HepG2 (cell line): Measurements from ENCODE around the gene SELENOI. TPM values are rescaled to one million over a fixed set of nuclear protein-coding genes. Genes with fewer than 3 reads are reported as not detected.

Experiments
- ATF3 ChIP-seq: sonication (generic); formaldehyde crosslinking; IDR thresholded peaks from 2 replicates; pipeline ENCODE4 v1.4.0; 2020; ENCODE audit warnings: missing genetic modification reagents
- CBX1 ChIP-seq: IDR thresholded peaks from one replicate; pipeline ENCODE4 v1.6.1; 2016; ENCODE audit warnings: antibody characterized with exemption, low read depth
- CCDC6 ChIP-seq: sonication (generic); formaldehyde crosslinking; IDR thresholded peaks from 2 replicates; pipeline ENCODE4 v1.8.1; 2022; ENCODE audit warnings: mild to moderate bottlenecking, missing genetic modification reagents, moderate library complexity
- ELF1 ChIP-seq: sonication (generic); formaldehyde crosslinking; IDR thresholded peaks from 2 replicates; pipeline ENCODE4 v1.4.0; 2020; ENCODE audit warnings: missing genetic modification reagents
- ERF ChIP-seq: IDR thresholded peaks from 2 replicates; pipeline ENCODE4 v1.6.1; 2018; ENCODE audit warnings: missing biosample characterization, missing genetic modification reagents
- GATAD1 ChIP-seq: IDR thresholded peaks from 2 replicates; pipeline ENCODE4 v1.6.1; 2016; ENCODE audit warnings: missing genetic modification reagents, missing compliant biosample characterization
- KIAA2018 ChIP-seq: sonication (generic); formaldehyde crosslinking; IDR thresholded peaks from 2 replicates; pipeline ENCODE4 v1.5.0; 2020; ENCODE audit warnings: mild to moderate bottlenecking, missing genetic modification reagents, borderline replicate concordance
- MED8 ChIP-seq: sonication (generic); formaldehyde crosslinking; IDR thresholded peaks from 2 replicates; pipeline ENCODE4 v1.8.1; 2023; ENCODE audit warnings: mild to moderate bottlenecking, missing genetic modification reagents; ENCODE audit not compliant: insufficient replicate concordance
- MTA1 ChIP-seq: sonication (generic); formaldehyde crosslinking; IDR thresholded peaks from 2 replicates; pipeline ENCODE4 v1.4.0; 2020; ENCODE audit warnings: missing genetic modification reagents, mild to moderate bottlenecking, borderline replicate concordance
- PAWR ChIP-seq: sonication (generic); formaldehyde crosslinking; IDR thresholded peaks from 2 replicates; pipeline ENCODE4 v1.4.0; 2020; ENCODE audit warnings: missing genetic modification reagents, mild to moderate bottlenecking, borderline replicate concordance
- PAX8 ChIP-seq: sonication (generic); formaldehyde crosslinking; IDR thresholded peaks from 2 replicates; pipeline ENCODE4 v1.8.0; 2022; ENCODE audit warnings: mild to moderate bottlenecking, missing genetic modification reagents, borderline replicate concordance
- PLRG1 ChIP-seq: fragments of 450-650 bp; conservative IDR thresholded peaks from 2 replicates; pipeline ENCODE4 v1.6.1; 2016
- SPEN ChIP-seq: sonication (generic); formaldehyde crosslinking; IDR thresholded peaks from 2 replicates; pipeline ENCODE4 v1.5.1; 2020; ENCODE audit warnings: low read depth, mild to moderate bottlenecking, missing genetic modification reagents
- UBTF ChIP-seq: sonication (generic); formaldehyde crosslinking; IDR thresholded peaks from 2 replicates; pipeline ENCODE4 v1.4.0; 2020; ENCODE audit warnings: mild to moderate bottlenecking, missing genetic modification reagents
- ZBTB3 ChIP-seq: sonication (generic); formaldehyde crosslinking; IDR thresholded peaks from 2 replicates; pipeline ENCODE4 v1.4.0; 2020; ENCODE audit warnings: low read depth, mild to moderate bottlenecking, moderate library complexity, missing genetic modification reagents, borderline replicate concordance
- ZMAT5 ChIP-seq: sonication (generic); formaldehyde crosslinking; IDR thresholded peaks from 2 replicates; pipeline ENCODE4 v1.5.0; 2020; ENCODE audit warnings: mild to moderate bottlenecking, low read depth, missing genetic modification reagents, borderline replicate concordance
- ZNF441 ChIP-seq: sonication (generic); formaldehyde crosslinking; IDR thresholded peaks from 2 replicates; pipeline ENCODE4 v1.7.0; 2021; ENCODE audit warnings: missing genetic modification reagents, borderline replicate concordance
- polyA plus RNA-seq, 8 experiments: library from polyadenylated mRNA; depleted of rRNA in 3 of 8; stranded (reverse) in 7 of 8; unstranded in 1 of 8; fragments of >200 nt; fragmentation: Illumina TruSeq in 4 of 8; extraction: Trizol in 4 of 8; gene quantifications; 2 replicates each; pipeline versions ENCODE4 v1.2.1 to v1.2.3, GENCODE V29; 2011 to 2016; ENCODE audit warnings: low read depth in 4 of 8, missing spikeins in 1 of 8, mixed read lengths in 1 of 8; ENCODE audit not compliant: insufficient read depth in 1 of 8
- total RNA-seq, 5 experiments: library from RNA; depleted of rRNA; stranded (reverse); fragments of >200 nt; fragmentation: Illumina TruSeq; extraction: Trizol; gene quantifications; 2 replicates each; pipeline ENCODE4 v1.2.3, GENCODE V29; 2016; ENCODE audit warnings: low read depth in 1 of 5

SELENOI gene
- total and polyA plus RNA-seq, 2 of the 13 experiments (the other 11 are each of a cell fraction or from before 2014, with no cell fraction given): 27.7 to 60.3 TPM

GRCh38 chr2:26345545-26346453, at the start of gene SELENOI (continued):
- TF ChIP-seq ZNF441 (CRISPR knock-in tag): peak; percentile 91
- TF ChIP-seq ZMAT5 (CRISPR knock-in tag): no peak
- TF ChIP-seq GATAD1 (CRISPR knock-in tag): peak; percentile 94
- TF ChIP-seq ERF: peak; percentile 82
- TF ChIP-seq CBX1: no peak
- TF ChIP-seq KIAA2018: peak; percentile 85; the same call in 1 of the 2 replicates
- TF ChIP-seq SPEN (CRISPR knock-in tag): peak; percentile 34; the same call in 1 of the 2 replicates
- TF ChIP-seq PAX8 (CRISPR knock-in tag): peak; percentile 37
- TF ChIP-seq UBTF: peak; percentile 87; the same call in 1 of the 2 replicates
- TF ChIP-seq MED8 (CRISPR knock-in tag): peak; percentile 30
- TF ChIP-seq ZBTB3 (CRISPR knock-in tag): 0 out of 2 replicates have a peak, but pooled peaks have one; percentile 26
- TF ChIP-seq ELF1 (CRISPR knock-in tag): peak; percentile 67
- no peak for TF ChIP-seq PLRG1
- peak; percentile 50; the same call in 1 of the 2 replicates for TF ChIP-seq MTA1 (CRISPR knock-in tag)
- peak; percentile 14; the same call in 1 of the 2 replicates for TF ChIP-seq ATF3 (CRISPR knock-in tag)
- TF ChIP-seq PAWR: 0 out of 2 replicates have a peak, but pooled peaks have one; percentile 84
- peak; percentile 92; the same call in 1 of the 2 replicates for TF ChIP-seq CCDC6 (CRISPR knock-in tag)
